Measurements from ENCODE around the gene NOP56. TPM values are rescaled to one million over a fixed set of nuclear protein-coding genes. Genes with fewer than 3 reads are reported as not detected.
"Not testable (repeated sequence)": the region's sequence is repeated elsewhere in the genome, so short reads cannot be mapped to it uniquely, and the experiment has no call there.

Gene NOP56
- total RNA-seq, 1 experiment from 2014 or later = 365 TPM

DNA sequence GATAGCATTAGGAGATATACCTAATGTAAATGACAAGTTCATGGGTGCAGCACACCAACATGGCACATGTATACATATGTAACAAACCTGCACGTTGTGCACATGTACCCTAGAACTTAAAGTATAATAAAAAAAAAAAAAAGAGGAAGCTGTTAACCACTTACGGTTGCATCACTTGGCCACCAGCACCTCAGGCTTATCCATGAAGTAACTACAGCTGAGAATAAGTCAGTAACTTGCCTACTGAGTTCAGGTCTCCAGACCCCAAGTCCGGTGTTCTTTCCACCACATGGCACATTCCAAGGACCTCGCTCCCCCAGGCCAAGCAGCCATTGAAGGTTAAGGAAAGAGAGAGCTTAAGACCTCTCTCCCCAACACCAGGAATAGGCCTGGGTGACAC, 32.4 kb downstream of the NOP56 start:
- not testable (repeated sequence) for DNase-seq (ENCODE audit: low spot score)

DNA sequence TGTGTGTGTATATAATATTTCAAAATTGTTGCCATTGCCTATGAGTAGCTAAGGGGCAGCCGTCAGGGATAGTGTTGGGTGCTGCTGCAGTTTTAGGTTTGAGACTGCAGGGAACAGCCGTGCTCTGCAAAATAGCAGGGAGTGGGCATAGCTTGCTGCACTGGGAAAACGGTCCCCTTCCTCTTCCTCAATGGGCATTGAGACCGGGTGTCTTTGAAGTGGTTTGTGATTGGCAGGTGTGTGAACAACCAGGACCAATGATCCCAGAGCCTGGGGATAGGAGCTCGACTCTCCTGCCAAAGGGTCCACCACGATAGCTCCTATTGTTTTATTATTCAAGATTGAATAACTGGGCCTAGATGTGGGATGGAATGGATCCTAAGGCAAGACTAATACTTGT, 35.1 kb downstream of the NOP56 start:
- DNase-seq (ENCODE audit: low spot score) = no peak

DNA sequence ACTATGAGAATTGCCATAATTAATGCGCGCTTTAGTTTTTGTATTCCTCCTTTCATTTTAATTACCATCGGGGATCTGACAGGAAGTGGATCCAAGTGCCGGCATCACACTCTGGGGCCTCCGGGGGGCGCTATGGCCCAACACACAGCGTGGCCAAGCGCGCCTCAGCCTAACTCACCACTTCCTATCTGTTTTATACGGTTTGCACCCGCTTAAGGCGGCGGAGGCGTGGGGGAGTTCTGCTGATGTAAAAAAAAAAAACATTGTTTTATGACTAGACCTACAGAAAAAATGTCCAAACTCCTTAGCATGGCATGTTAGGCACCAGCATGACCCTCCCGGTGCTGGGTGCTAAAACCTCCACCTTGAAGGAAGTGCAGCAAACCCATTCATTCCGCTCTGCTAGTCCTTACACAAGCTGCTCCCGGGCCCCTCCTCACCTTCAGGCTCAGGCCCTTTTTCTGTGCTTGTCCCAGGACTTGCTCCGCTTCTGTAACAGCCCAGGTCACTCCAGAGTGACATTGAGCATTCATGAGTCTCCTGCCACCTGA, 35.7 kb downstream of the NOP56 start:
- peak; percentile 26 for DNase-seq (ENCODE audit: low spot score)

DNA sequence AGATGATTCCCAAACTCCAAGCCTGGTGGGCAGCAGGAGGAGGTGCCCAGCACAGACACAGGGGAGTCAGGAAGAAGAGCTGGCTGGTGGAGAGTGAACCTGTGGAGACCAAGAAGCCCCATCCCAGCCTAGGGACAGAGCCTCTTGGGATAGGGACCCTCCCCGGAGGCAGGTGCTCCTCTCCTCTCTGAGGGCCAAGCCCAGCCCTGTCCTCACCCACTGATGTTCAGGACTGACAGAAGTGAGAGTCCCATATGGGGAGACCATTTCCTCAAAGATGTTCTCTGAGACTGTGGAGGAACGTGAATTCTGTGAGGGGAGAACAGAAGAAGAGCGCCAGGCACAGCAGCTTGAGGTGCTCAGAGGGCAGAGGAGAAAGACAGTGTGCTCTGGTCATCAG, 37.8 kb downstream of the NOP56 start:
- no peak for DNase-seq (ENCODE audit: low spot score)

GRCh38 chr20:2690718-2691117, 38.3 kb downstream of the NOP56 start:
- no peak for DNase-seq (ENCODE audit: low spot score)

GRCh38 chr20:2691127-2691526, 38.7 kb downstream of the NOP56 start:
- no peak for DNase-seq (ENCODE audit: low spot score)

DNA sequence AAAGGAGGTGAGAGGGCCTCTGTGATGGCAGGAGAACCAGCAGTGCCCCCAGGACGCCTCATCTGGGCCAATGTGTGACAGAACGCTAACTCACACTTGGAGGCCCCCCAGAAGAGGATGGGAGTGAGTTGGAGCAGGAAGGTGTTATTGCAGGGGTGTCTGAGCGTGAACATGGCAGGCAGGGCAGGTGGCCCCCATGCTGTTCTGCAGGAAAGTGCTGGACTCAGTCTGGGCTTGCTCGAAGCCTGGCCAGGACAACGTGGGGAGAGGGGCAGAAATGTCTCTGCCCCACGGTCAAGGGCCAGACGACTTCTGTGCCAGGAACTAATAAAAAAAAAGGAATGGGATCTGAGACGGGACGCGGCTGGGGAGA, 39.2 kb downstream of the NOP56 start:
- no peak for DNase-seq (ENCODE audit: low spot score)

DNA sequence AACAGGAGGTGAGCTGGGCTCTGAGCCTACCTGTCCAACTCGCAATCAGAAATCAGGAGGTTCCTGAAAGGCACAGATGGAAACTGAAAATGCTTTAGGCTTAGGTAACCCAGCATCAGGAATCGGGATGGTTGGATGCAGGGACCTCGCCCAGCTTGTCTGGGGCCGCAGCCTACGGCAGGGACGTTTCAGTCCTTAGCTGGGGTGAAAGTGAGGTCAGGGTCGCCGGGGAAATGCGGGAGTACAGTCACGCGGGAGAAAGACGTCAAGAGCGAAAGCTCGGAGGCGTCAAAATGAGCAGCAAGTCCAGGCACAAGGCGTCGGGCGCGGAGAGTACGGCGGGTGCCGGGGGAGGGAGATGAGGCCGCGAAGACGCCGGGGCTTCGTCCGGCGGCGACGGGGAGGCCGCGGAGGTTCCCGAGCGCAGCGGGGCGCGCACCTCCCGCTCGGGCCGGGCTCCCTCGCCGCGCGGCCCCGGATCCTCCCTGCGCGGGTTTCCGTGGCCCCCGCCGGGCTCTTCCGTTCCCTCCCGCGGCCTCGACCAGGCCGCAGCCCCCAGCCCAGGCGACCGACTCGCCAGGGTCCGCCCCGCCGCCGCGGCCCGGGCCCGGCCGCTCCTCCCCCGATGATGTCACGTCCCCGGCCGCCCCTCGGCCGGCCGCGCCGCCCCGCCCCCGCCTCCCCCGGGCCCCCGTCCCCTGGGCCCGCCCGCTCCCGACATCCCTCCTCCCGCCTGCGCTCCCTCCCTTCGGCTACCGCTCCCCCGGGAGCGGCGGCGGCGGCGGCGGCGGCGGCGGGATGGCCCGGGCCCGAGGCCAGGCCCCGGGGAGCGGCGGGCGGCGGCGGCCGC, 39.8 kb downstream of the NOP56 start, which contains the start of gene EBF4:
EBF4 (plus strand) TSS at position 745 of the 850 bp plus-strand sequence. CDS start 866 bp downstream, outside the sequence.
- DNase-seq (ENCODE audit: low spot score) = no peak

DNA sequence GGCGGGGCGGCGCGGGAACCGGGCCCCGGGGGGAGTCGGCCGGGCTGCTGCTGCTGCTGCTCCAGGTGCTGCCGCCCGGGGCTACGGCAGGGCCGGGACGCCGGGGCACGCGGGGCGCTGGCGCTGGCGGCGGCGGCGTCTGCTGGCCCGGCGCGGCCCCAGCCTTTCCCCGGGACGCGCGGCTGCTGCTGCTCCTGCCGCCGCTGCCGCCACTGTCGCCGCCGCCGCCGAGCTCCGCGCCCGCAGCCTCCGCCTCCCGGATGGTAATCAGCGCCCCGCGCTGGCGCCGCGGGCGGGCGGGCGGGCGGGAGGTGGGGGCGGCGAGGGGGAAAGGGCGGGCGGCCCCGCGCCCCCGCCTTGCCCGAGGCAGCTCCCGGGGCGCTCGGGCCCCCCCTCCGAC, 40.5 kb downstream of the NOP56 start:
- DNase-seq (ENCODE audit: low spot score) = no peak

GRCh38 chr20:2693286-2694007, 41.0 kb downstream of the NOP56 start:
- DNase-seq (ENCODE audit: low spot score) = no peak

DNA sequence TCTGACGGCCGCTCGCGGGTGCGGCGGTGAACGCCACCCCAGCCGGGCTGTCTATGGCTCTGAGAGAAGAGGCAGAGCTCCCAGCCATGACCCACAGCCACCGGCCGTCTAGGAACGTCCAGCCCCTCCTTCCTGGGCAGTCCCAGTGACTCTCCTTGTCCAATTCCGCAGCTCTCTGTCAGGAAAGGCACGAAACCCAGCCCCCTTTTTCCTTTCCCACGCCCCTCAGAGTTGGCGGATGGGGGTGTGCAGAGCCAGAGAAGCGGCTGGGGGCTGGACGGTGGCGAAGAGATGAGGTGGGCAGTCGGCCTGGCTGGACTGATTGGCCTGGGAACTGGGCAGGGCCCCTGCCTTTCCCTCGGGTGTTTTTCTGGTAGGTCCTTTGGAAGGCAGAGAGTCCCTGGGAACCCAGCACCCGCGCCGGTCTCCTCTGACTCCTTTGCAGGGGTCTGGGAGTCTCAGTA, 41.6 kb downstream of the NOP56 start:
- DNase-seq (ENCODE audit: low spot score) = no peak

DNA sequence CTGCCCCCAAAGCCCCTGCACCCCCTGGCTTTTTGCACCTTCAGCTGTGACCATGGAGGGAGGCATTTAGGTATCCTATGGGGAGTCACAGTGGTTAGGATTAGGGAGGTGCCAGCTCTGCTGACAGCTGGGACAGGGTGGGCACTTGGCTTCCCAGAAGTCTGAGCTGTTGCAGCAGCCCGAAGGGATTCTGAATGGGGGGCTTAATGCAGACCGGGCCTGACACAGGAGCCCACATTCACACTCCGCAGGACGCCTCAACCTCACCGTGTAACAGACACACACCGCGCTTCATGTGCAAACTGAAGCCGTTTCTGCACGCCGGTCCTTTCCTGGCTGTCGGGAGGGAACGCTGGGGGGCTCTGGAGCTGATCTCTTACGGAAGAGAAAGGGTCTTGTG, 42.1 kb downstream of the NOP56 start:
- DNase-seq (ENCODE audit: low spot score) = no peak

- DNase-seq (ENCODE audit: low spot score) = no peak
These were observed 43.0 kb downstream of the NOP56 start for GRCh38 chr20:2695206-2695983.

DNA sequence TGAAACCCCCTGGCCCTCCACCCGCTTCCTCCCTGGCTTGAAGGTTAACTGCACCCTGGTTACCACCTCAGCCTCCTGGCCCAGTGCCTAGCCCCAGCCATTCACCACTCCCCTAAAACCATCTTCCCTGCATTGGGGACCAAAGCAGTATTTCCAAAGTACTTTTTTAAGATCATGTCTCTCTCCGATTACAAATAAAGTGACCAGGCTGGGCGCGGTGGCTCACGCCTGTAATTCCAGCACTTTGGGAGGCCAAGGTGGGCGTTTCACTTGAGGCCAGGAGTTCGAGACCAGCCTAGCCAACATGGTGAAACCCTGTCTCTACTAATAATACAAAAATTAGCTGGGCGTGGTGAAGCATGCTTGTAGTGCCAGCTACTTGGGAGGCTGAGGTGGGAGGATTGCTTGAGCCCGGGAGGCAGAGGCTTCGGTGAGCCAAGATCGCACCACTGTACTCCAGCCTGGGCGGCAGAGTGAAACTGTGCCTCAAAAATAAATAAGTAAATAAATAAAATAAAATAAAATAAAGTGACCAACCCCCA, 43.6 kb downstream of the NOP56 start:
- not testable (repeated sequence) for DNase-seq (ENCODE audit: low spot score)

GRCh38 chr20:2696646-2697045, 44.2 kb downstream of the NOP56 start:
- no peak for DNase-seq (ENCODE audit: low spot score)

DNA sequence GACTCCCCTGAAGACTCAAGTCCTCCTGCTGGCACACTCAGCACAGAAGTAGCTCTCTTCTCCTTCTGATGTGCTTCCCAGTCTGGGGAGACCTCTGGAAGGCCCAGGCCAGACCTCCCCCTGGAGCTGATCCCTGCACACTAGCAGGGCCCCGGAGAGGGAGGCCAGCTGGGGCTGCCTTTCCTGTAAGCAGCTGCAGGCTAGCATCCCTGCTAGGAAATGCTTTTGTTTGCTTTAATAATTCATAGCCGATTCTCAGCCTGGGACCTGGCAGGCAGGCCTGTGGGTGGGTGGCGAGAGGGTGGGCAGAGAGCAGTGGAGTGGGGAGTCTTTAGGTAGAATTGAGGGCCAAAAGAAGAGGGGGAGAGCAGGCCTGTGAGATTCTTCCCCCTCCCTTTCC, 45.3 kb downstream of the NOP56 start:
- no peak for DNase-seq (ENCODE audit: low spot score)

DNA sequence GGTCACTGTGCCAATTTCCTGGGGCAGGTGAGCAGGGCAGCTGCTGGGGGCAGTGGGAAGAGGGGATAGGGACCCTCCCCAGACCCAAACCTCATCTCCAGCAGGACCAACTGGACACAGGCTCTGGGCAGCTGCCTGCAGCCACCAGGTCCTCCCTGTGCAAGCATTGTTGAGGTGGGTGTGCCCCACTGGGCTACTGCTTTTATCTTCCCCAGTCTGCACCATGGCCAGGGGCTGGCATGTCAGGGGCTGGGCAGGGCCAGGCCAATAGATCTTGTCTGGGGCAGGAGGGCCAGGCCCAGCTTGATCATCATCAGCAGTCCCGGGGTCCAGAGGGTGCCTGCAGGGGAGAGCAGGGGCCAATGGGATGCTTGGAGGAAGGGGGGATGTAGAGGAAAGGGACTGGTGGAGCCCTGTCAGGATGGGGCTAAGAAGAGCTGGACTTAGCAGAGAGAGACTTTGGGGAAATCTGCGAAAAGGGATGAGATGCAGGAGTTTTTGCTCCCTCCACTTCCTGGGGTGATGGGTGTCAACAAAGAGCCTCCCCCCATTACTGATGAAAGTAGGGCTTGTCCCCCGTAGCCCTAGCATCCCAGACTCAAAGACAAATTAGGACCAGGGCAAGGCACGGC, 45.9 kb downstream of the NOP56 start:
- no peak for DNase-seq (ENCODE audit: low spot score)

GRCh38 chr20:2698912-2699311, 46.5 kb downstream of the NOP56 start:
- no peak for DNase-seq (ENCODE audit: low spot score)

GRCh38 chr20:2699775-2700413, 47.5 kb downstream of the NOP56 start:
- no peak for DNase-seq (ENCODE audit: low spot score)

DNA sequence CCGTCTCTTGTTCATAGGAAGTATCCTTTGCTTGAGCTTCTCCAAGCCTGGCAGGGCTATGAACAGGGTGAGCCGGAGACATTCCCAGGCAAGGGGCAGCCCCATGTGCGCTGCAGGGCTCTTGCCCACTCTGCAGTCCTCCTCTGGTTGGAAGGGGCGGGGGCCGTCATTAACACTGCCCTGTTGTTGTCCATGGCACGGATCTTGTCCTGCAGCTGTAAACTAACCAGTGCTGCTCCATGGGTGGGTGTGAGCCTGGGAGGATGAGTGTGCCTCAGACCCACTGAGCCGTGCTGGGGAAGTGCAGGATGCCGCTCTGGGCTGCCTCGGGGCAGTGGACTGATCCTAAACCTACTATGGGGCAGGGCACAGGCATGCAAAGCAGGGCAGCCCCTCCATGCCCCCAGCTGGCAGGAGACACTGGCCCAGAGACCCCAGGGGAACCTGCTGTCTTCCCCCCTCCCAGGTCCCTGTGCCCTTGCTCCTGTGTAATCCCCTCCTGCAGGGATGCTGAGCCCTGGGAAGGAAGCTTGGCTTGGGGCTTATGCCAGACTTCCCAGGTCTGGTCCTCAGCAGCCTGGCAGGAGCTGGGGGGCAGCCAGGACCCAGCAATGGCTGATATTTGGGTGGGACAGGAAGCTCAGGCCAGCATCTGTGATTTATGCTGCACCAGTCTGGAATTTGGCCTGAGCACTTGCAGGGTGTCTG, 48.6 kb downstream of the NOP56 start:
- DNase-seq (ENCODE audit: low spot score) = no peak

All from HT-29 (cell line).